GM12878 (cell line): ENCODE data around the gene PTPN22. TPM values are rescaled to one million over a fixed set of nuclear protein-coding genes. Genes with fewer than 3 reads are reported as not detected.

ENCODE experiments used
- ATAC-seq: fragments of 200-7000 bp; cut with Tn5 transposase; 3 replicates; pipeline ENCODE4 v1.9.1; 2020; ENCODE audit warnings: mild to moderate bottlenecking, moderate library complexity
- BruUV-seq: library from RNA; stranded (reverse); fragments of 400-500 nt; replicated peaks from 2 replicates; lab custom pipeline; 2021; lab: Mats Ljungman, UMichigan
- CTCF ChIA-PET: fragments of 300-600 bp; sonication (Branson Sonifier 250); formaldehyde crosslinking; extraction: SDS; loops from one replicate; lab custom pipeline; 2021; ENCODE audit warnings: inconsistent platforms; lab: Yijun Ruan, JAX
- POLR2A ChIA-PET: fragments of 350-600 bp; formaldehyde crosslinking; extraction: SDS; loops from one replicate; lab custom pipeline; 2021; ENCODE audit warnings: inconsistent platforms; lab: Charles Lee
- RAD21 ChIA-PET: fragments of 300-600 bp; sonication (Branson Sonifier 250); formaldehyde crosslinking; loops from one replicate; lab custom pipeline; 2023; ENCODE audit warnings: antibody characterized with exemption; ENCODE audit not compliant: unreplicated experiment; lab: Charles Lee
- SMC1A ChIA-PET: fragments of 300-600 bp; sonication (Branson Sonifier 250); formaldehyde crosslinking; loops from one replicate; lab custom pipeline; 2023; ENCODE audit not compliant: unreplicated experiment, uncharacterized antibody; lab: Charles Lee
- DNase-seq: peaks from one replicate; pipeline ENCODE4 v3.0.0-alpha.2; 2011; ENCODE audit warnings: low read depth, low spot score
- FAIRE-seq: peaks from 3 replicates; lab custom pipeline; 2011; peaks lifted over from hg19 to GRCh38; lab: Jason Lieb, UNC
- H2AFZ ChIP-seq: 2 replicates; pipeline ENCODE4 v1.6.0; 2011; ENCODE audit warnings: low read depth, low read length, control low read depth; ENCODE audit not compliant: control insufficient read depth
- H3K27ac ChIP-seq: 2 replicates; pipeline ENCODE4 v1.5.1; 2011; ENCODE audit warnings: control low read depth; ENCODE audit not compliant: control insufficient read depth, insufficient read depth
- H3K27me3 ChIP-seq, 2 experiments: replicated peaks in 1 of 2; 2 replicates each; pipeline versions ENCODE4 v1.6.0 to v1.6.1; 2011; ENCODE audit warnings: low read length in 1 of 2; ENCODE audit not compliant: control insufficient read depth in 2 of 2, insufficient read depth in 2 of 2
- H3K36me3 ChIP-seq, 2 experiments: 2 replicates each; pipeline ENCODE4 v1.5.1; 2011; ENCODE audit warnings: low read length in 1 of 2; ENCODE audit not compliant: control insufficient read depth in 2 of 2, insufficient read depth in 2 of 2
- H3K4me1 ChIP-seq: 2 replicates; pipeline ENCODE4 v1.6.1; 2011; ENCODE audit warnings: mild to moderate bottlenecking, low read length, moderate library complexity, mixed read lengths; ENCODE audit not compliant: control insufficient read depth, insufficient read depth
- H3K4me2 ChIP-seq: 2 replicates; pipeline ENCODE4 v1.6.0; 2011; ENCODE audit warnings: control low read depth; ENCODE audit not compliant: control insufficient read depth, insufficient read depth
- H3K4me3 ChIP-seq: fragments of 200-600 bp; sonication (generic); 2 replicates; pipeline ENCODE4 v1.5.1; 2016
- H3K79me2 ChIP-seq: 2 replicates; pipeline ENCODE4 v1.6.0; 2011; ENCODE audit warnings: low read length; ENCODE audit not compliant: control insufficient read depth, insufficient read depth
- H3K9ac ChIP-seq: 2 replicates; pipeline ENCODE4 v1.8.0; 2011; ENCODE audit warnings: low read length, control low read depth, mixed read lengths; ENCODE audit not compliant: control insufficient read depth, insufficient read depth
- H3K9me3 ChIP-seq: replicated peaks from 3 replicates; pipeline ENCODE4 v1.5.1; 2011; ENCODE audit warnings: mild to moderate bottlenecking, low read length; ENCODE audit not compliant: control insufficient read depth, insufficient read depth
- H4K20me1 ChIP-seq: 2 replicates; pipeline ENCODE4 v1.6.0; 2011; ENCODE audit not compliant: control insufficient read depth, insufficient read depth
- BMI1 ChIP-seq: fragments of 450-650 bp; IDR thresholded peaks from 2 replicates; pipeline ENCODE4 v1.6.1; 2016; ENCODE audit warnings: mild to moderate bottlenecking, moderate library complexity, borderline replicate concordance
- CBFB ChIP-seq: IDR thresholded peaks from 2 replicates; pipeline ENCODE4 v1.6.1; 2016; ENCODE audit warnings: antibody characterized with exemption, low read depth
- CHD4 ChIP-seq: fragments of 200-600 bp; sonication (generic); IDR thresholded peaks from 2 replicates; pipeline ENCODE4 v1.6.1; 2016; ENCODE audit warnings: mild to moderate bottlenecking
- CREM ChIP-seq: IDR thresholded peaks from 2 replicates; pipeline ENCODE4 v1.6.1; 2014; ENCODE audit warnings: antibody characterized with exemption, low read depth
- CUX1 ChIP-seq: IDR thresholded peaks from 2 replicates; pipeline ENCODE4 v1.6.1; 2012; ENCODE audit warnings: improper control_type of control experiment, low read depth, low read length; ENCODE audit not compliant: insufficient replicate concordance
- HCFC1 ChIP-seq: fragments of 150-350 bp; IDR thresholded peaks from 2 replicates; pipeline ENCODE4 v1.6.1; 2014; ENCODE audit warnings: low read length
- KLF5 ChIP-seq: fragments of 450-650 bp; IDR thresholded peaks from 2 replicates; pipeline ENCODE4 v1.6.1; 2014; ENCODE audit warnings: mild to moderate bottlenecking; ENCODE audit not compliant: partially characterized antibody
- MLLT1 ChIP-seq: fragments of 450-650 bp; IDR thresholded peaks from 2 replicates; pipeline ENCODE4 v1.6.1; 2016; ENCODE audit warnings: mild to moderate bottlenecking
- NFIC ChIP-seq: IDR thresholded peaks from 2 replicates; pipeline ENCODE4 v1.6.1; 2012; ENCODE audit warnings: low read depth, mild to moderate bottlenecking, inconsistent platforms, low read length, moderate library complexity
- NRF1 ChIP-seq: conservative IDR thresholded peaks from 2 replicates; pipeline ENCODE4 v1.6.1; 2011; ENCODE audit warnings: mild to moderate bottlenecking, low read depth, low read length, improper control_type of control experiment
- RAD51 ChIP-seq: fragments of 450-650 bp; IDR thresholded peaks from 2 replicates; pipeline ENCODE4 v1.6.1; 2016; ENCODE audit warnings: moderate library complexity, mild to moderate bottlenecking, inconsistent platforms
- SMC3 ChIP-seq: IDR thresholded peaks from 2 replicates; pipeline ENCODE4 v1.6.1; 2011; ENCODE audit warnings: low read length, improper control_type of control experiment, borderline replicate concordance
- SPI1 ChIP-seq: IDR thresholded peaks from 2 replicates; pipeline ENCODE4 v1.6.1; 2011; ENCODE audit warnings: low read depth, mild to moderate bottlenecking, low read length, moderate library complexity, borderline replicate concordance; ENCODE audit not compliant: insufficient read depth
- YY1 ChIP-seq: IDR thresholded peaks from 2 replicates; pipeline ENCODE4 v1.6.1; 2011; ENCODE audit warnings: low read depth, mild to moderate bottlenecking, low read length
- ZNF24 ChIP-seq: fragments of 450-650 bp; IDR thresholded peaks from 2 replicates; pipeline ENCODE4 v1.6.1; 2017; ENCODE audit warnings: antibody characterized with exemption, mild to moderate bottlenecking
- WGBS: methylation state at CpG from one replicate; pipeline ENCODE4 v1.1.6; 2016; ENCODE audit warnings: low lambda C conversion rate; ENCODE audit not compliant: insufficient replicate concordance, insufficient coverage; ENCODE audit errors: missing lambda C conversion rate; 5-methylcytosine and 5-hydroxymethylcytosine counted together
- in situ Hi-C: fragments of 300-500 bp; cut with MboI; formaldehyde crosslinking; loops from 9 replicates; pipeline ENCODE4 v1.14.3; 2018; ENCODE audit warnings: mixed read lengths
- intact Hi-C: fragments of 100-400 bp; cut with micrococcal nuclease; formaldehyde crosslinking; loops from one replicate; pipeline ENCODE4 v1.14.2; 2022; ENCODE audit not compliant: unreplicated experiment
- polyA plus RNA-seq, 11 experiments: library from polyadenylated mRNA; depleted of rRNA in 4 of 11; unstranded in 6 of 11; stranded (reverse) in 5 of 11; fragments of >200 nt; fragmentation: Nextera tagmentation in 4 of 11; fragmentation: Illumina TruSeq in 1 of 11; extraction: Ambion mirVana in 4 of 11; extraction: Trizol in 1 of 11; gene quantifications; 1 replicate in 1 of 11; 2 replicates in 10 of 11; pipeline versions ENCODE4 v1.2.1 to v1.2.3, GENCODE V29; 2011 to 2016; ENCODE audit warnings: inconsistent platforms in 2 of 11, missing spikeins in 2 of 11, low read depth in 1 of 11
- total RNA-seq, 4 experiments: library from RNA; depleted of rRNA in 3 of 4; stranded (reverse); fragments of >200 nt in 3 of 4; fragmentation: Illumina TruSeq in 1 of 4; extraction: Trizol in 1 of 4; gene quantifications; 2 replicates each; pipeline versions ENCODE4 v1.2.1 to v1.2.3, GENCODE V29; 2013 to 2021

The PTPN22 gene
- total and polyA plus RNA-seq, 10 of the 15 experiments (the other 5 are each of a cell fraction or from before 2014, with no cell fraction given): 22.8 to 65.1 (median 44.9) TPM

GRCh38 chr1:113784104-113784779 lies 87.3 kb downstream of the PTPN22 start:
- H3K27me3 ChIP-seq: no peaks in the 10 kb centered on the region
- in situ Hi-C loops: no loop called here
- no peaks in the 10 kb centered on the region; the same call in 2 of the 3 replicates for H3K9me3 ChIP-seq
- no peak overlapping the region for H2AFZ ChIP-seq
- WGBS: 78% methylated on average over 5 of the region's 5 CpGs
- ChIA-PET RAD21 (interaction anchor here (0.9 to 4.0 kb wide), 10 partner anchors 10 to 76 kb away, joined by 3 to 51 read pairs (median 6); partner anchors contain the start of genes PHTF1 and RSBN1), SMC1A (interaction anchor here (0.6 to 6.9 kb wide), 17 partner anchors 9 to 120 kb away, joined by 3 to 134 read pairs (median 4); partner anchors contain the start of genes AP4B1, PHTF1 and RSBN1), CTCF (interaction anchor here (0.6 to 4.5 kb wide), 8 partner anchors 9 to 1001 kb away, joined by 3 to 23 read pairs (median 4); partner anchors contain the start of genes PHTF1 and RSBN1), POLR2A (interaction anchor here (0.5 to 3.7 kb wide), 10 partner anchors 12 to 155 kb away, joined by 3 to 40 read pairs (median 7); partner anchors contain the start of genes PHTF1 and RSBN1)
- ATAC-seq (peak; percentile 90), DNase-seq (peak; percentile 64), FAIRE-seq (no peak)
- no TSS peak for BruUV-seq
- H3K9ac ChIP-seq: no peak overlapping the region
- peak overlapping the region; percentile 19; the same call in 1 of the 2 replicates for H3K4me3 ChIP-seq
- peaks cover 58% of the 10 kb centered on the region for H3K79me2 ChIP-seq
- H3K27ac ChIP-seq: peak overlapping the region; percentile 51
- intact Hi-C loops: no loop called here
- peaks cover 0 to 8% of the 10 kb centered on the region in 2 experiments; a peak in 3 of 4 replicates for H3K36me3 ChIP-seq
- H4K20me1 ChIP-seq: no peaks in the 10 kb centered on the region
- peak overlapping the region; percentile 67 for H3K4me2 ChIP-seq
- H3K4me1 ChIP-seq: peaks cover 36% of the 10 kb centered on the region
- 0 out of 2 replicates have a peak, but pooled peaks have one; percentile 37 for TF ChIP-seq ZNF24
- TF ChIP-seq CUX1: no peak
- peak; percentile 66; the same call in 1 of the 2 replicates for TF ChIP-seq NFIC
- TF ChIP-seq BMI1: no peak
- no peak for TF ChIP-seq CHD4
- TF ChIP-seq NRF1: no peak
- peak; percentile 58; the same call in 1 of the 2 replicates for TF ChIP-seq CREM
- TF ChIP-seq YY1: no peak
- peak; percentile 57; the same call in 1 of the 2 replicates for TF ChIP-seq CBFB
- TF ChIP-seq SMC3: no peak
- no peak; the same call in 1 of the 2 replicates for TF ChIP-seq MLLT1
- TF ChIP-seq RAD51: peak; percentile 69; the same call in 1 of the 2 replicates
- TF ChIP-seq SPI1: no peak
- no peak for TF ChIP-seq HCFC1
- no peak for TF ChIP-seq KLF5
